GM19463 (cell line): ENCODE results near the gene WWTR1.

ENCODE experiments used
- ATAC-seq: cut with Tn5 transposase; IDR thresholded peaks from one replicate; pipeline ENCODE4 v1.9.1; 2021; ENCODE audit warnings: mild to moderate bottlenecking, moderate library complexity; ENCODE audit not compliant: unreplicated experiment

The WWTR1 gene

GRCh38 chr3:149596134-149596770 is 61.6 kb downstream of the WWTR1 start:
- ATAC-seq = no peak

GRCh38 chr3:149593418-149594160 is 64.2 kb downstream of the WWTR1 start:
- no peak for ATAC-seq

GRCh38 chr3:149592758-149593240 is 65.0 kb downstream of the WWTR1 start:
- no peak for ATAC-seq

GRCh38 chr3:149590691-149591441 is 67.0 kb downstream of the WWTR1 start:
- no peak for ATAC-seq

GRCh38 chr3:149589332-149589731 is 68.5 kb downstream of the WWTR1 start:
- no peak for ATAC-seq

GRCh38 chr3:149588909-149589308 is 68.9 kb downstream of the WWTR1 start:
- no peak for ATAC-seq

- no peak for ATAC-seq
These were observed 70.4 kb downstream of the WWTR1 start for GRCh38 chr3:149587383-149587782.

- ATAC-seq = no peak
These were observed 71.0 kb downstream of the WWTR1 start for GRCh38 chr3:149586871-149587270.

GRCh38 chr3:149585401-149585726 is 72.5 kb downstream of the WWTR1 start:
- ATAC-seq = peak; percentile 84

GRCh38 chr3:149583921-149584635 is 73.7 kb downstream of the WWTR1 start:
- no peak for ATAC-seq

GRCh38 chr3:149582395-149582794 is 75.4 kb downstream of the WWTR1 start:
- ATAC-seq = no peak

GRCh38 chr3:149581681-149582370 is 76.0 kb downstream of the WWTR1 start:
- peak; percentile 27 for ATAC-seq

GRCh38 chr3:149581248-149581647 is 76.6 kb downstream of the WWTR1 start:
- ATAC-seq = no peak

- peak; percentile 37 for ATAC-seq
These were observed 77.8 kb downstream of the WWTR1 start for GRCh38 chr3:149579838-149580542.

GRCh38 chr3:149579161-149579560 is 78.7 kb downstream of the WWTR1 start:
- ATAC-seq = no peak

GRCh38 chr3:149577801-149578200 is 80.0 kb downstream of the WWTR1 start:
- ATAC-seq = no peak

GRCh38 chr3:149575961-149576564 is 81.8 kb downstream of the WWTR1 start:
- ATAC-seq = peak; percentile 51

- ATAC-seq = no peak
These were observed 82.4 kb downstream of the WWTR1 start for GRCh38 chr3:149575213-149575960.
